ENCODE data around the gene FAM169A. TPM values are rescaled to one million over a fixed set of nuclear protein-coding genes. Genes with fewer than 3 reads are reported as not detected.
"Not testable (repeated sequence)": the region's sequence is repeated elsewhere in the genome, so short reads cannot be mapped to it uniquely, and the experiment has no call there.

Gene FAM169A
- total RNA-seq = 15.2 TPM

DNA sequence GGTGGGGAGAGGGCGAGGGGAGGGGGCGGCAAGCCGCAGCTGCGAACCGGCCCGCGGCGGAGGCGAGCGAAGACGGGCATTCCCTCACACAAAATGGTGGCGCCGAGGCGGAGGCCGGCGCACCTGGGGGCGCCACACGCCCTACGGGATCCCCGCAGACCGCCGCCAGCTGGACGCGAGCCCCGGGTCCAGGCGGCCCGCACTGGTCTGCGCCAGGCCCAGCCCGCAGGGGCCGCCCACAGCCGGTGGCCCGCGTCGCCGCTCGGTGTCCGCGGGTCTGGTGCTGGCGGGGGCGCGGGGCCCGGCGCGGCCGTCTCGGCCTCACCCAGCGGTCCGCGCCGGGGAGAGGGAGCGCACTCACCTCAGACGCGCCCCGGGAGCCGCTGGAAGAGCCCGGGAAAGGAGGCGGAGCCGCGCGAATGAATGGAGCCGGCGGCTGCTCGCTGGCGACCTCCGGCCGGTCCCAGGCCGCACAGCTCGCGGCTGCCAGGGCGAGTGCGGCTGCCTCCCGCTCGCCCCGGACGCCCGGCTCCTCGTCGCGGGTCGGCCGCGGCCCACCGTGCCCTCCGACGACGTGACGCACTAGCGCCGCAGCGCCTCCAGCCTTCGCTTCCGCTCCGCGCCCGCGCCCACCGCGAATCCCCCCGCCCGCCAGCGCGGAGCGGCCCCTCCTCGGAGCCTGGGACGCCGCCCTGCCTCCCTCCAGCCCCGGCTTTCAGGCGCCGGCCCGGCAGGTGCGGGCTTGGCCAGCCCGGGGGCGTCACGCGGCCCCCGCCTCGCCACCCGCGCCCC is at the start of gene FAM169A:
FAM169A (minus strand) TSS at position 584 of the 792 bp plus-strand sequence. CDS start 24,711 bp downstream, outside the sequence.
- no peak for DNase-seq (ENCODE audit: low spot score)

DNA sequence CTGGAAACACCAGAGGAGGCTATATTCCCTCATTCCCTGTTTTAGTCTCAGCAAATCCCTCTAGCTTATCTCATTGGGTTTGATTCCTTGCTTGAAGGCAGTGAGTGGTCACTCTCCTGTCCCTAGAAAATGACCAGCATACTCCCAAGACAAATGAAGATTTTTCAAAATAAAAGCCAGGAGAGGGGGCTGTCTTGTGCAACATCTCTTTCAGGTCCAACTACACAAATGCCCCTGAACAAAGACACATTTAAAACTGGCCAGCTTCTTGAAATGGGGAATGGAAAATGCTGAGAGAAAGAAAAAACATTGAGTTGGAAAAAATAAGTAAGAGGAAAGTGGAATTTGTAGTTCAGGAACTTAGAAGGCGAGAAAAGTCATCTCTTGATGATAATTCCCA is 49.3 kb upstream of the FAM169A start:
- no peak for DNase-seq (ENCODE audit: low spot score)

DNA sequence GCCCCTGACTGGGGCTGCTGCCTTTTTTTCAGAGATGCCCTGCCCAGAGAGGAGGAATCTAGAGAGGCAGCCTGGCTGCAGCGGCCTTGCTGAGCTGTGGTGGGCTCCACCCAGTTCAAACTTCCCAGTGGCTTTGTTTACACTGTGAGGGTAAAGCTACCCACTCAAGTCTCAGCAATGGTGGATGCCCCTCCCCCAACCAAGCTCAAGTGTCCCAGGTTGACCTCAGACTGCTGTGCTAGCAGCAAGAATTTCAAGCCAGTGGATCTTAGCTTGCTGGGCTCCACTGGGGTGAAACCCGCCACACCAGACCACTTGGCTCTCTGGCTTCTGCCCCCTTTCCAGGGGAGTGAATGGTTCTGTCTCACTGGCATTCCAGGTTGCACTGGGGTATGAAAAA is 45.2 kb upstream of the FAM169A start:
- DNase-seq (ENCODE audit: low spot score) = not testable (repeated sequence)

DNA sequence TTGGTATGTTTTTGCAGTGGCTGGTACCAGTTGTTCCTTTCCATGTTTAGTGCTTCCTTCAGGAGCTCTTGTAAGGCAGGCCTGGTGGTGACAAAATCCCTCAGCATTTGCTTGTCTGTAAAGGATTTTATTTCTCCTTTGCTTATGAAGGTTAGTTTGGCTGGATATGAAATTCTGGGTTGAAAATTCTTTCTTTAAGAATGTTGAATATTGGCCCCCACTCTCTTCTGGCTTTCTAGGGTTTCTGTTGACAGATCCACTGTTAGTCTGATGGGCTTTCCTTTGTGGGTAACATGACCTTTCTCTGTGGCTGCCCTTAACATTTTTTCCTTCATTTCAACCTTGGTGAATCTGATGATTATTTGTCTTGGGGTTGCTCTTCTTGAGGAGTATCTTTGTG is 43.7 kb upstream of the FAM169A start:
- DNase-seq (ENCODE audit: low spot score) = not testable (repeated sequence)

GRCh38 chr5:74908237-74908636 is 42.0 kb upstream of the FAM169A start:
- DNase-seq (ENCODE audit: low spot score) = not testable (repeated sequence)

GRCh38 chr5:74904713-74905112 is 38.5 kb upstream of the FAM169A start:
- DNase-seq (ENCODE audit: low spot score) = not testable (repeated sequence)

- DNase-seq (ENCODE audit: low spot score) = peak; percentile 63
Observed at GRCh38 chr5:74903165-74903787, 37.1 kb upstream of the FAM169A start.

GRCh38 chr5:74897049-74897448 is 30.9 kb upstream of the FAM169A start:
- DNase-seq (ENCODE audit: low spot score) = no peak

GRCh38 chr5:74895906-74896305 is 29.7 kb upstream of the FAM169A start:
- DNase-seq (ENCODE audit: low spot score) = peak; percentile 49

- DNase-seq (ENCODE audit: low spot score) = no peak
Observed at GRCh38 chr5:74894351-74894750, 28.2 kb upstream of the FAM169A start.

DNA sequence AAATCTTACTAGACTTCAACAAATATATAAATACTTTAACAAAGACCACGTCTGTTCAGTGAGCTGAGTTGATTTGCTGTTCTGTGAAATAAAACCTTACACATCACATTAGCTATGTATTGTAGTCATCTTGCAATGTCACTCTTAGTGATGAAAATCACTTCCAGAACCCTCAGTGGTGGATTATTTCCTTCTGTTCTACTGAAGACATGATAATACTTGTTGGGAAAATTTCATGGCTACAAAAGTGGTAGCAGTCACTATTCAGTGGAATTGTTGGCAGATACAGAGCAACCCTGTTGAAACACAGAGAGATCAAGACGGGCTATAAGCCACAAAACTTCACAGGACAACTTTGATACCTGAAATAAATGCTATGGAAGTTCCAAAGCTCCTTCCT is 26.7 kb upstream of the FAM169A start:
- DNase-seq (ENCODE audit: low spot score) = no peak

GRCh38 chr5:74889523-74890105 is 23.4 kb upstream of the FAM169A start:
- DNase-seq (ENCODE audit: low spot score) = no peak

- no peak for DNase-seq (ENCODE audit: low spot score)
Observed at GRCh38 chr5:74888117-74888516, 21.9 kb upstream of the FAM169A start.

DNA sequence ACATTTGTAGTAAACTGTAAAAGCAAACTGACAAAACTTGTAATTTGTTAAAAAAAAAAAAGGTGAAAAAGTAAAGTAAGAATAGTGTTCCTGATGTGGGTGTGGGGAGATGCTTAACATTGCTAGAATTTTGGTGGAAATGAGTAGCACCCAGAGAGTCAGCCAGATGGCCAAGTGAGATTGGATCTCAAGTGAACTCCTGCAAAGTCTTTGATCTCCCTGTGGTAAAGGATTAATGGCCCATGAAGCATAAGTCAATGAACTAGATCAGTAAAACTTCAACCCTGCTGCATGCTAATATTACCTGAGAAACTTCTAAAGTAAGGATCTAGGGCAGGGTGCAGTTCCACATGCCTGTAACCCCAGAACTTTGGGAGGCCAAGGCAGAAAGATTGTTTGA is 19.0 kb upstream of the FAM169A start:
- no peak for DNase-seq (ENCODE audit: low spot score)

- DNase-seq (ENCODE audit: low spot score) = not testable (repeated sequence)
Observed at GRCh38 chr5:74882379-74883134, 16.4 kb upstream of the FAM169A start.

DNA sequence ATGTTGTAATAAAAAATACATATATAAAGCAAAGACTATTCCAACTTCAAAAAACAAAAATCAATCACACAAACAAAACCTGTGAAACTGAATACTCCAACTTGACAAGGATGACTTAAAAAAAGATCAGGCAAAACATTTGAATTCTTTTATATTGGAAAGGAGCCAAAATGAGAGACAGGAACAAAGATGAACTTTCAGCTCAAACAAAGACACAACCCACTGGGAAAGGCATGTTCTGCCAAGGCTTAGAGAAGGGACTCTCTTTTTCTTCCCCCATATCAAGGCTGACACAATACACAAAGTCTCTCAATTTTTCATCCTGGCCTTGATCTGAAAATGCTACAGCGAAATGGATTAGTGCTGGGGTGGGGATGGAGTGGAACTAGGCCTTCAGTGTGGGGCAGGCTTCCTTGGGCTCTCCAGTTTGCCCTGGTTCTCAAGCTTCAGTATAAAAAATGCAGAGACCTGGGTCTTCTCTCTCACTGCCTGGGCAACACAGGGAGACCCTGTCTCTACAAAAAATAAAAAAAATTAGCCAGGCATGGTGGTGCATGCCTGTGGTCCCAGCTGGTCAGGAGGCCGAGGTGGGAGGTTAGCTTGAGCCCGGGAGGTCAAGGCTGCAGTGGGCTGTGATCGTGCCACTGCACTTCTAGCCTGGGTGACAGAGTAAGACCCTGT is 11.6 kb upstream of the FAM169A start:
- no peak for DNase-seq (ENCODE audit: low spot score)

DNA sequence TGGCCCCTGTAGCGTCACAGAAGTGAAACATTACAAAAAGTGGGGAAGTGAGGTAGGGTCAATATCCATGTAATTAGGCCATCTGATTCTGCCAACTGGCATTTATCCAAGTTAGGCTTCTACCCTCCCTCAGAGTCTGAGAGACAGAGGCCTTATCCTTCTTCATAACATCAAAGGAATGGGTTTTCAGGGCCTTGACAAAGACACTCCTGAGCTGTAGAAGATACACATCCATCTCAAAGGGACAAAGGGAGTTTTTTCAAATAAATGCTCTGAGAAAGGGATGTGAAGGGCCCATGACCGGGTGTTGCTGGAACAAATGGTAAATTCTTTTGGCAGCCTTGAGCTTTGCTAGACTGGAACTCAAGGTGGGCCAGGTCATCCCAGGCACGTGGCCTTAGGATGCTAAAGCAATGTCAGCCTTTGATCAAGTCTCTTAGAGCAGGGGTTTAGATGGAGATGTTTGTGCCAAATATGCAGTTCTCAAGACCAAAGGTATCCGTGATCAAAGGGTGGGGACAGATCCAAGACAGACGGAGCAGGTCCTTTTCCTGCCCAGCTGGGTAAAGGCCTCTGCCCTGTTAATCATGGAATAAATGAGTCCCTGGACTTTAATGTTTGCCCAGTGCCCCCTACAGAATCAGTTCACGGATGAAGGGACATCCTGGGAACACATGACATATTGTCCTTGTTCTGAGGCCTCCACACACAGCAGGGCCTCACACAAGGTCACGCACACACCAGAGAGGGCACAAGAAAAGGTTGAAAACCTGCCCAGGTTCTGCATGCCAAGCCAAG is 10.0 kb upstream of the FAM169A start:
- no peak for DNase-seq (ENCODE audit: low spot score)

DNA sequence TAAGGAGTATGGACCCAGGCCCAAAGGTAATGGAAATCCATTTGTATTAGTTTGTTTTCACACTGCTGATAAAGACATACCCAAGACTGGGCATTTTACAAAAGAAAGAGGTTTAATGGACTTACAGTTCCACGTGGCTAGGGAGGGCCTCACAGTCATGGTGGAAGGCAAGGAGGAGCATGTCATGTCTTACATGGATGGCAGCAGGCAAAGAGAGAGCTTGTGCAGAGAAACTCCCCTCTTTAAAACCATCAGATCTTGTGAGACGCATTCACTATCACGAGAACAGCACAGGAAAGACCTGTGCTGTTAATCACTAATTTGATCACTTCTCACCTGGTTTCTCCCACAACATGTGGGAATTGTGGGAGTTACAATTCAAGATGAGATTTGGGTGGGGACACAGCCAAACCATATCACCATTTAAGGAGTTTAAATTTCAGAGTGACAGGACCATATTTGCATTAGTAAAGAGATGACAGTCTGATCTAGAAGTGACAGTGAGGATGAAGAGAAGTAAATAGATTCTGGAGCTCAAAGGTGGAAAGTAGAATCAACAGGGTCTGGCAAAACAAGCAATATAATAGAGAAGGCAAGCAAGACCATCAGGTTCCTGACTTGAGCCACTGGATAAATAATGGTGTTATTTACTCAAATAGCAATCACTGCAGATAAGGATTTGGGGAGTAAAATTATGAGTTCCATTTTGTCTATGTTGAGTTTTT is 7.5 kb upstream of the FAM169A start:
- no peak for DNase-seq (ENCODE audit: low spot score)

DNA sequence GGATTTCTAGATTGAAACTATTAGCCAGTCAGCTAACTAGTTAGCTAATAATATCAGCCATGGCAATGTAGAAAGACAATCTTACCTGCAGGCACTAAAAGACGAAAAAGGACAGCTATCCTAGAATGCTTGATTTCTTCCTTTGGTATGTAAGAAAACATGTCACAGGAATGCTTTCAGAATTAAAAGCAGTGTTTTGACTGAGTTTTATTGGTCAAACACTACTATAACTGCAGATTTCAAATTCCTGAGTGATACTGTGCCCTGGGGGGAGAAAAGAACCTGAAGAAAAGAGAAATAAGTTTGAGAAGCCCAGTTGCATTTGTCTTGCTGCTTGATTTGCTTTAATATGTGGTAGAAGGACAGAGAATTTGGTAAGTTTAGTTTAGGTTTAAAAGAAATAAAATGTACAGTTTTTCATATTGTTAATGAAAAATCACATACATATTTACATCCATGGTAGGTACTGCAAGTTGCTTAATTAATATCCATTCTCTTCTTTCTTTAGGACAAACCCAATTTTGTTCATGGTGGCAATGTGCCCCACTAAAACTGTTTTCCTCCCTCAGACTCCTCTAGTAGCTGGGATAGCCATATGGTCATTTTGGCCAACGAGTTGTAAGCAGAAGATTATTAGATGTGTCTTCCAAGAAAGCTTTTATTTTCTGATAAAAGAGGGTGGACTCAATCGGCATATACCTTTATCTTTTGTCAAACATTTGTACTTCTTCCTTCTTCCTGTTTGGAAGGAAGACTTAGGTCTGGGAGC is 4.3 kb upstream of the FAM169A start:
- no peak for DNase-seq (ENCODE audit: low spot score)
